KMS-11 (cell line): ENCODE measurements around the gene SPDYE6.

ENCODE experiments used
- H2AFZ ChIP-seq: fragments of 200-600 bp; sonication (generic); 2 replicates; pipeline ENCODE4 v1.6.1; 2016; ENCODE audit warnings: antibody characterized with exemption, mixed run types, low read depth
- H3K27ac ChIP-seq: fragments of 200-600 bp; sonication (generic); 2 replicates; pipeline ENCODE4 v1.6.1; 2016; ENCODE audit warnings: mild to moderate bottlenecking, mixed run types
- H3K27me3 ChIP-seq: fragments of 200-600 bp; sonication (generic); 2 replicates; pipeline ENCODE4 v1.6.1; 2017; ENCODE audit warnings: mild to moderate bottlenecking, low read depth, mixed run types, moderate library complexity; ENCODE audit not compliant: insufficient read depth
- H3K36me3 ChIP-seq: fragments of 200-600 bp; sonication (generic); 2 replicates; pipeline ENCODE4 v1.6.1; 2017; ENCODE audit warnings: mild to moderate bottlenecking, mixed run types; ENCODE audit not compliant: insufficient read depth
- H3K4me1 ChIP-seq: fragments of 200-600 bp; sonication (generic); 2 replicates; pipeline ENCODE4 v1.6.1; 2016; ENCODE audit warnings: mild to moderate bottlenecking, low read depth, mixed run types; ENCODE audit not compliant: poor library complexity, severe bottlenecking
- H3K4me2 ChIP-seq: fragments of 200-600 bp; sonication (generic); 2 replicates; pipeline ENCODE4 v1.7.0; 2016; ENCODE audit warnings: mild to moderate bottlenecking, mixed run types
- H3K4me3 ChIP-seq: fragments of 200-600 bp; sonication (generic); IDR thresholded peaks from 2 replicates; pipeline ENCODE4 v1.6.1; 2017; ENCODE audit warnings: low read depth, low read length, mixed read lengths; ENCODE audit not compliant: insufficient read depth
- H3K79me2 ChIP-seq: fragments of 200-600 bp; sonication (generic); 2 replicates; pipeline ENCODE4 v1.6.1; 2016; ENCODE audit warnings: low read depth, mixed run types; ENCODE audit not compliant: insufficient read depth
- H3K9ac ChIP-seq: fragments of 200-600 bp; sonication (generic); 2 replicates; pipeline ENCODE4 v1.6.1; 2016; ENCODE audit warnings: mild to moderate bottlenecking, mixed run types
- H4K20me1 ChIP-seq: fragments of 200-600 bp; sonication (generic); 2 replicates; pipeline ENCODE4 v1.6.1; 2016; ENCODE audit warnings: mild to moderate bottlenecking, mixed run types; ENCODE audit not compliant: insufficient read depth
- TF ChIP-seq, protein P1 (sequence below): fragments of 200-600 bp; sonication (generic); conservative IDR thresholded peaks from 2 replicates; pipeline ENCODE4 v1.6.1; 2017; ENCODE audit warnings: low read depth, mild to moderate bottlenecking, antibody characterized with exemption, low read length, moderate library complexity, mixed read lengths

The SPDYE6 gene

DNA sequence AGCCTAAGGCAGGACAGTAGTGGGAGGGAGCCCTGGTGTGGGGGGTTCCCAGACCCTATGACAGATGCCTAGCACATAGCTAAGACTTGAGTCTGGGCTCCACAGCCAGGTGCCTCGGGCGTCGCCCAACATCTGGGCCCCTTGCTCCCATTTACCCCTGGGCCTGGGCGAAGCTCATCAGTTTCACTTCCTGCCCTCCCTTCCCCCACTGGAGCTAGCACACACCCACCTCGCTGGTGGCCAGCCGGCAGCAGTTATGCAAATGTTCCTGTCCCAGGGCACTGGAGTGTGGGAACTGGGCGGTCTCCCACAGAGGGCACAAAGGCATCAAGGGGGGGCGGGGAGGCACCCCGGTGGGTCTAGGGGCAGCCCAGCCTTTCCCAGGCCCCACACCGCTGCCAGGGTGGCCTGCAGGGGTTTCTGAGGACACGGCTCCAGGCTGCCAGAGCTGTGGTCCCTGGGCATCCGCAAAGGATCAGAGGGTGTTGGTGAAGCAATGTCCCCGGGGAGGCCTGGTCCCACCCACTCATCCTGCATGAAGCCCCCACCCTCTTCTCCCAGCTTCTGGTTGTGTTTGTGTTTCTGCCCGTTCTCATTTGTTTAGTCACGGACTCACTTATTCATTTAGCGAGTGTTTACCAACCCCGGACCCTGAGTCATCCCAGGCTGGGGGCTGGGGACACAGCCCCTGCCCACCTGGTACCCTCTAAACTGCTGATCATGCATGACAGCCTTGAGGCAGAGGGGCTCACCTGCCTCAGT is 49.1 kb downstream of the SPDYE6 start:
- H3K27me3 ChIP-seq: no peaks in the 10 kb centered on the region
- H4K20me1 ChIP-seq: no peaks in the 10 kb centered on the region
- H3K4me3 ChIP-seq: no peak overlapping the region
- H3K79me2 ChIP-seq: peaks cover 50% of the 10 kb centered on the region
- H3K4me2 ChIP-seq: peak overlapping the region; percentile 98
- H3K4me1 ChIP-seq: peaks cover 96% of the 10 kb centered on the region
- peak overlapping the region; percentile 91 for H3K27ac ChIP-seq
- peak overlapping the region; percentile 5; the same call in 1 of the 2 replicates for H2AFZ ChIP-seq
- no peaks in the 10 kb centered on the region for H3K36me3 ChIP-seq
- peak overlapping the region; percentile 47; the same call in 1 of the 2 replicates for H3K9ac ChIP-seq
- TF ChIP-seq, protein P1, sequence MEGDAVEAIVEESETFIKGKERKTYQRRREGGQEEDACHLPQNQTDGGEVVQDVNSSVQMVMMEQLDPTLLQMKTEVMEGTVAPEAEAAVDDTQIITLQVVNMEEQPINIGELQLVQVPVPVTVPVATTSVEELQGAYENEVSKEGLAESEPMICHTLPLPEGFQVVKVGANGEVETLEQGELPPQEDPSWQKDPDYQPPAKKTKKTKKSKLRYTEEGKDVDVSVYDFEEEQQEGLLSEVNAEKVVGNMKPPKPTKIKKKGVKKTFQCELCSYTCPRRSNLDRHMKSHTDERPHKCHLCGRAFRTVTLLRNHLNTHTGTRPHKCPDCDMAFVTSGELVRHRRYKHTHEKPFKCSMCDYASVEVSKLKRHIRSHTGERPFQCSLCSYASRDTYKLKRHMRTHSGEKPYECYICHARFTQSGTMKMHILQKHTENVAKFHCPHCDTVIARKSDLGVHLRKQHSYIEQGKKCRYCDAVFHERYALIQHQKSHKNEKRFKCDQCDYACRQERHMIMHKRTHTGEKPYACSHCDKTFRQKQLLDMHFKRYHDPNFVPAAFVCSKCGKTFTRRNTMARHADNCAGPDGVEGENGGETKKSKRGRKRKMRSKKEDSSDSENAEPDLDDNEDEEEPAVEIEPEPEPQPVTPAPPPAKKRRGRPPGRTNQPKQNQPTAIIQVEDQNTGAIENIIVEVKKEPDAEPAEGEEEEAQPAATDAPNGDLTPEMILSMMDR: no peak

GRCh38 chr7:102305414-102306268 is 50.6 kb downstream of the SPDYE6 start:
- peak overlapping the region; percentile 98; the same call in 1 of the 2 replicates for H3K4me2 ChIP-seq
- peaks cover 62% of the 10 kb centered on the region for H3K79me2 ChIP-seq
- H3K4me1 ChIP-seq: peaks cover 88% of the 10 kb centered on the region
- H2AFZ ChIP-seq: no peak overlapping the region
- H3K9ac ChIP-seq: peak overlapping the region; percentile 47; the same call in 1 of the 2 replicates
- TF ChIP-seq, protein P1: no peak
- H3K36me3 ChIP-seq: no peaks in the 10 kb centered on the region
- no peak overlapping the region for H3K4me3 ChIP-seq
- no peaks in the 10 kb centered on the region for H3K27me3 ChIP-seq
- H4K20me1 ChIP-seq: no peaks in the 10 kb centered on the region
- H3K27ac ChIP-seq: peak overlapping the region; percentile 91

DNA sequence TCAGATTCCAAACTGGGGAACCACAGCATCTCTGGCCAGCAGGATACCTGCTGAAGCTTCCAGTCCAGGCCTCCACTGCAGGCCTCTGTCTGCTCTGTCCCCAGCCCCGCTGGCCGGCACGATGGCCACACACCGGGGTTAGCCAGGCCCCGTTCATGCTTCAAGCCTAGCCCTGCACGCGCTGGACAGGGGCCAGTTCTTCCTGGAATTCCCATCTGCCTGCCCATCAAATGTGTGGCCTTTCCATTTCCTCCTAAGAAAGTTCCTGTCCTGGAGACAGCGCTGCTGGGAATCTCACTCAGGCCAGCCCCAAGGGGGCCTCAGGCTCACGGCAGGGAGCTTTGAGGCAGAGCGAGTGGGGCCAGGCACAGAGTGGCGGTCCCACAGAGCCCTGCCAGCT is 51.6 kb downstream of the SPDYE6 start:
- Histone ChIP-seq H3K36me3 (no peaks in the 10 kb centered on the region), H3K79me2 (peaks cover 65% of the 10 kb centered on the region), H2AFZ (no peak overlapping the region), H3K27me3 (no peaks in the 10 kb centered on the region), H3K4me1 (peaks cover 78% of the 10 kb centered on the region), H4K20me1 (no peaks in the 10 kb centered on the region), H3K4me2 (peak overlapping the region; percentile 36; the same call in 1 of the 2 replicates), H3K27ac (peak overlapping the region; percentile 91), H3K4me3 (no peak overlapping the region), H3K9ac (no peak overlapping the region)
- TF ChIP-seq, protein P1: no peak

- Histone ChIP-seq H3K27ac (peak overlapping the region; percentile 91), H3K9ac (no peak overlapping the region), H3K79me2 (peaks cover 65% of the 10 kb centered on the region), H2AFZ (no peak overlapping the region), H4K20me1 (no peaks in the 10 kb centered on the region), H3K4me2 (peak overlapping the region; percentile 36; the same call in 1 of the 2 replicates), H3K4me1 (peaks cover 75% of the 10 kb centered on the region), H3K36me3 (no peaks in the 10 kb centered on the region), H3K4me3 (no peak overlapping the region), H3K27me3 (no peaks in the 10 kb centered on the region)
- TF ChIP-seq, protein P1: no peak
Measured at GRCh38 chr7:102303669-102304422, 52.4 kb downstream of the SPDYE6 start.
